GM15510 (cell line): ENCODE data around the gene CDK18.

Source experiments
- POLR2A ChIP-seq: IDR thresholded peaks from 3 replicates; pipeline ENCODE4 v1.6.1; 2011; ENCODE audit warnings: borderline replicate concordance; ENCODE audit not compliant: insufficient read length; ENCODE audit errors: extremely low read depth

Gene CDK18

DNA sequence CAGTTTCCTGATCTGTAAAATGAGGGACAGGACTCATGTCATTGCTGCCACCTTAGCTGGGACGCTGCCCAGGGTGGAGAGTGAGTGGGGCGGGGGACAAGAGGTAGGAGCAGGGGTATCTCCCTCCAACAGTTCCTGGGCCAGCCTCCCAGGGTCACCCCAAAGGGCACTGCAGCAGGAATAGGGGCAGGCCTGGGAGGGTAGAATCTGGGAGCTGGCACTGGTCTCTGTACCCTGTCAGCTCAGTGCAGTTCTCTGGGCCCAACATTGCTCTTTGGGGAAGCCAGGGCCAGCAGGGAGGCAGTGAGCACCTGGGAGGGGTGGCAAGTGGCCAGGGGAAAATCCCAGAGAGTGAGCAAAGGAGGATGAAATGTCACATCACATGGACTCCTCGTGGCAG, 71.5 kb downstream of the CDK18 start:
- no peak for TF ChIP-seq POLR2A

DNA sequence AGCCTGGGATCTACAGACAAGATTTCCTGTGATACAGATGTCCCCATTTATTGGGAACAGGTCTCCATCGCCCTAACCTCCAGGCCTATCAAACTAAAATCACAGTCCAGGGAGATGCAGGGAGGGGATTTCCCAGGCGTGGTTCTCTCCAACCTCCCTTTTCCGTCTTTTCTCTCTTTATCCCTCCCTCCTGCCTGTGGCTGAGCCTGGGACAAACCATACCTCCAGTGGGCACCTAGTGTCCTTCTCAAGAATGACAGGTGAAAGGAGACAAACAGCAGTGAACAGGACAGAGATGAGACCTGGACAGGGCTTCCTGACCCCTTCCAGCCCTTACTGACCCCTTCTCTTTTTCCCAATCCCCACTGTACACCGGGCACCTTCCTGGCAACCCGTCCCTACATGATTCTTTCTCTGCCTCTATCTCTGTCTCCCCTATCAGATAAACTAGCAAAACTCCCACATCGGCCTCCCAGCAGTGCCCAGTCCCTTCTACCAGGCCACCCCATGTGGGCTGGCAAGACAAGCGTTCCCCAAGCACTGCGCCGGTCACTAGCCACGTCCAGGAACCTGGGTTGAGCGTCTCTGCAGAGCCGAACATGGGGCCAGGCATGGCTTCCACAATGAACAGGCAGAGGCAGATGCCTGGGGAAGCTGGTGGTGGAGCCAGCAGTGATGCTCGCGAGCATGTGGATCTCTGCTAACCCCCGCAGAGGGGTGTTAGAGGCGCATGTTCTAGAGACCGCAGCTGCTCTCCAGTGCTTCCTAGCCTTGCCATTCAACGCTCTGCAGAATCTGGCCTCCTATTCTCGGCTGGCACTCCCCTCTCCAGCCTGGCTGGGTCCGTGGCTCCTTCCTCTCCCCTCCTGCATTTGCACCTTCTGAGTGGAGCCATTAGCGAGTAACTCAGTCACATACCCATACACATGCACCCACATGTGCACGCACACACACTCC, 72.6 kb downstream of the CDK18 start:
- no peak for TF ChIP-seq POLR2A

DNA sequence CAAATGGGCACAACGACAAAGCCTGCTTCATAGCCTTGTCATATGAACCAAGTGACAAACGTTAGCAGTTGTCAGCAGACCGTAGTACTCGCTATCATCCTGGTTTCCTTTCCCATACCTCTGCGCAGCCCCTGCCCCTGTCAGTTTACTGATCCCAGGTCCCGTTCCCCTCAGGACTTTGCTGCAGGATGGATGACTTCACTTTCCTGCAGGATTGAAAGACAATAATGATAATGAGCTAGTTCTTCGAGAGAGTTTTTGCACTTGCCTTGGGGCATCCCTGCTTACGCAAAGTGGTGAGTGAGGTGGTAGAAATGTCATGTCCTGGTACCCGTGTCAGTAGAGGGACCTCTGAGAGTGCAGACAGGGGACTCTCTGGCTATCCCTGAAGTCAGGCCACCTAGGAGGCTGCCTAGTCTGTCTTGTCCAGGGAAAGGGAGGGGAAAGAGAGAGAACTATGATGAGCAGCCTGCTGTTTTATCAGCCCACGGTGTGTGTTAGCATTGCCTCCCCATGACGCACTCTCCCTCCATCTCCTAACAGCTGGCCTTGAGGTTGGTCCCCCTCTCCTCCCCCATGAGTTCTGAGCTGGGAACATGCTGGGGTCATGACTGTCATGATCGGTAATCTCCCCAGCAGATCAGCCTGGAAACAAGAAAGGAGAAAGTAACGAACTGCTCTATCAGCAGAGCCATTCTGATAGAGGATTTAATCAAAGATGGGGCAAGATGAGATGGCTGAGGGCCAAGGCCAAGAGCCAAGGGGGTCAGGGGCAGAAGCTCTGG, 73.6 kb downstream of the CDK18 start:
- no peak for TF ChIP-seq POLR2A

DNA sequence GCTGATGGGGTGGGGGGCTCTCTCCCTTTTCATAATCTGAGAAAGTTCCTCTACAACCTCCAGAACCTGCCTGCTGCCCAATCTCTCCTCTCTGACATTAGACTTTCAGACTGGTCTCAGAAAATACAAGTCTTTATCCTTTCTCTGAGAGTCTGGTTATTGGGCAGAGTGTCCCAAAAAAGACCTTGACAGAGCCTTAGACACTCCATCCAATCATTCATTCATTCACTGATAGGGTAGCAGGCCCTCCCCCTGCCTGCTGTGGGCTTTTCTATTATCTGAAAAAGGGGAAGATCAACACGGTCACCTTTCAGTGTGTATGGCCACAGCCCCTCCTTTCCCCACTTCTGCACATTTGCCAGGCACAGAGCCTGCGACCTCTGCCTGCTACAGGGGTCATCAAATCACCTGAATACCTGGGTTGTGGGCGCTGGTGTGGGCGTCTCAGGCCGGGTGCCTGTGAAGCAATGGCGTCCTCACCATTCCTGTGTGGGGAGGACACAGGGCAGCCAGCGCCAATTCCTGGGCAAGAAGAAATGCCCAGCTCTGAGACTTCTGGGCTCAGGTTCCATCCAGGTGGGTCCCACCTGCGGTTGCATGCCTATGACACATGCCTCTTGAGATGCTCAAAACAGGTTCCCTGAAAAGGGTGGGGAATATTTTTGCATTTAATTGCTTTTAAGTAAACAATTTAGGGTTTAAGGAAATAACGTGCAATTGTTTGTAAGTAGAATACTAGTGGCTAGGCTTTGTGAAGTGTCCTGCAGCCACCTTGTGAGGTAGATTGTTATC, 74.5 kb downstream of the CDK18 start:
- no peak for TF ChIP-seq POLR2A

DNA sequence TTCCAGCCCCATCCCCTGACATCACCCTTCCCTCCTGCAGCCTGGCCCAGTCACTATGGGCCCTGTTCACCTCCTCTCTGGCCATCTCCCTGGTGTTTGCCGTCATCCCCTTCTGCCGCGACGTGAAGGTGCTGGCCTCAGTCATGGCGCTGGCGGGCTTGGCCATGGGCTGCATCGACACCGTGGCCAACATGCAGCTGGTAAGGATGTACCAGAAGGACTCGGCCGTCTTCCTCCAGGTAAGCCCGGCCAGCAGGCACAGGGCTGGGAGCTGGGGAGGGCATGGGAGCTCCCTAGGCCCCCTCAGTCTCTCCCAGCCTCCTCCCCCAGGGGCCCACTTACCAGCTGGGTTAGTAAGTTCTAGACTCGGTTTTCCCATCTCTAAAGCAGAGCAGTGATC, 75.2 kb downstream of the CDK18 start:
- no peak for TF ChIP-seq POLR2A

DNA sequence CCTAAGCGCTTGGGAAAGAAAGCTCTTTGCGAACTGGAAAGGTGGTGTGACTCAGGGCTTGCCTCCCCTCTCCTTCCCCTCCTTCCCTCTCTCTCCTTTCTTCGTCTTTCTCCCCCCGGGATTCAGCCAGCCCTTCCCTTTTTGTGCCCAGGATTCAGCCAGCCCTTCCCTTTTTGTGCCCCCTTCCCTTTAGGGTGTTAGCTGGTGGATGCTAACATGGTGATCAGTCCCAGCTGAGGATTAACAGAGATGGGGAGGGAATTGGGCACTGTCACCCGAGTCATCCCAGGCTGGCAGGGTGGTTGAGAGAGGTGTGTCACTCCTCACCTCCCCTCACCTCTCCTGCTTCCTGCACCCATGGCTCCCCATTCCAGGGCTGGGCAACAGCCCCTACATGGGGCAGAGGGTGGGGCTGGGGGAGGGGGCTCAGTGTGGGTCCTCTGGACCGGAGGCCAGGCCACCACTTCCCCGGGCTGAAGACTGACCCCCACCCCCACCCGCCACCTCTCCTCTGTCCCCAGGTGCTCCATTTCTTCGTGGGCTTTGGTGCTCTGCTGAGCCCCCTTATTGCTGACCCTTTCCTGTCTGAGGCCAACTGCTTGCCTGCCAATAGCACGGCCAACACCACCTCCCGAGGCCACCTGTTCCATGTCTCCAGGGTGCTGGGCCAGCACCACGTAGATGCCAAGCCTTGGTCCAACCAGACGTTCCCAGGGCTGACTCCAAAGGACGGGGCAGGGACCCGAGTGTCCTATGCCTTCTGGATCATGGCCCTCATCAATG, 75.9 kb downstream of the CDK18 start:
- TF ChIP-seq POLR2A = no peak

DNA sequence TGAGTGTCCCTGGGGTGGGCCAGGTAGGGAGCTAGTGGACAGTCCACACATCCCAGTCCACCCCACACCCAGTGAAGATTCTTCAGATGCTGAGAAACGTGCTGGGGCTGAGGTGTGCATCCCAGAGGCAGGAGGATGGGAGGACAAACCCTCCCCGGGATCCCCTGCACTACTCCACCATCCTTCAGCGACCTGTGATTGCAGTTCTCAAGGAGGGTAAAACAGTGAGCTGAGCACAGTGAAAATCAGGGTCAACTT, 76.4 kb downstream of the CDK18 start:
- no peak for TF ChIP-seq POLR2A

DNA sequence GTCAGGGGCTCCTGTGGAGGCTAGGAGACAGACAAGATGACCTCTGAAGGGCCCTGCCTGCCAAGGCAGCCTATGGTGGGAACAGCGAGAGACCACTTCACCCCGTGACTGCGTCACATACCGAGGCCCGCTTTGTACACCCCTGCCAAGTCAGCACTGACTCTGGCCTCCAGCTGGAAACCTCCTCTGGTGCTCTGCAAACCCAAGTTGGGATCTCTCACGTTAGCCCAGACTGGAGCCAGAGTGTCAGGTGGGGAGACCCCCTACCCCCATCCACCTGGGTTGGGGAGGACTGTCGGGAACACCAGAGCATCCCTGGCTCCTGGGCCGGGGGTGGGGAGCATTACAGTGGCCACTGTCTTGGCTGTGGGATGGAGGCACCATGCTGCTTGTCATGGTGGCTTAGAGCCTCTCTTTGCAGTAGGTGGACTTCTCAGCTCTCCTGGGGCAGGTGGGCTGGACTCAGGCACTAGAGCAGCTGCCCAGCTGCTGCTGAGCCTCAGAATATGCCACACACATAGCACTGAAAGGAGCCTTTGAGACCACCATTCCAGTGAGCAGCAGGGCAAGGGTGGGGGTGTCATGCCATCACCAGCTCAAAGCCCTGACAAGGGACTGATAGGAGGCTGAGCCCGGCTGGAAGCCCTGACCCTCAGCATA, 77.0 kb downstream of the CDK18 start:
- no peak for TF ChIP-seq POLR2A

DNA sequence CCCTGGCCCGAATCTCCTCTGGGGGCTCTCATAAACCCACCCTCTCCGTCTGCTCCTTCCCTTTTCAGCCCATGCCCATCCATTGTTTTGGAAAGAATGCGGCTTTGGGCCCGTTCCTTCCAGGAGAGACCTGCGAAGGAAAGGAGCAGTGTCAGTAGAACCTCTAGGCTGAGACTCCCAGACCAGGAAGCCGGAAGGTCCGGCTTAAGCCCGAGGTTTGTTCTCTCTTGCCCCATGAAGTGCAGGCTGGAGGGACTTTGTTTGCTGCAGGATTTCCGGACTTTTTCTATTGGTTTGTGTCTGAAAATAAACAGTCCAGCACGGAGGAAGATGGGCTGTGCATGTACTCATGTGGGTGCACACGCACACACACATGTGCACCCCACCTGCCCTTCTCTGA, 77.6 kb downstream of the CDK18 start:
- no peak for TF ChIP-seq POLR2A
